Measurements from ENCODE around the gene RBKS.

DNA sequence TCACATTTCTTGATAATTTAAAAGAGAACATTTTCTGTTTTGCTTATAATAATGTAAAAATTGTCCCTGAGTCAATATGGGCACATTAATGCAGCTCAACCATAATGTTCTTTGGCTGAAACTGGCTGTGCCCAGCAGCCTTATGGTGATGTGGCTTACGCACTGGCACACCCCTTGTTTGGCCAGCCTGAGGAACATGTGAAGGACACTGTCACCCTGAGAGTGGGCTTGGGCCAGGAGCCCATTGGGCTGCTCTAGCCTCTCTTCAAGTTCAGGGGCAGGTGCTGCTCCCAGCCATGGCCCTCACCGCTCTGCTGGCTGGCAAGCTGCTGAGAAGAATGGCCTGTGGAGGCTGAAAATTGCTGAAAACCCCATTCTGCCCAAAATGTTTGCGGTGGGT, 81.2 kb downstream of the RBKS start:
- TF ChIP-seq, protein P1, sequence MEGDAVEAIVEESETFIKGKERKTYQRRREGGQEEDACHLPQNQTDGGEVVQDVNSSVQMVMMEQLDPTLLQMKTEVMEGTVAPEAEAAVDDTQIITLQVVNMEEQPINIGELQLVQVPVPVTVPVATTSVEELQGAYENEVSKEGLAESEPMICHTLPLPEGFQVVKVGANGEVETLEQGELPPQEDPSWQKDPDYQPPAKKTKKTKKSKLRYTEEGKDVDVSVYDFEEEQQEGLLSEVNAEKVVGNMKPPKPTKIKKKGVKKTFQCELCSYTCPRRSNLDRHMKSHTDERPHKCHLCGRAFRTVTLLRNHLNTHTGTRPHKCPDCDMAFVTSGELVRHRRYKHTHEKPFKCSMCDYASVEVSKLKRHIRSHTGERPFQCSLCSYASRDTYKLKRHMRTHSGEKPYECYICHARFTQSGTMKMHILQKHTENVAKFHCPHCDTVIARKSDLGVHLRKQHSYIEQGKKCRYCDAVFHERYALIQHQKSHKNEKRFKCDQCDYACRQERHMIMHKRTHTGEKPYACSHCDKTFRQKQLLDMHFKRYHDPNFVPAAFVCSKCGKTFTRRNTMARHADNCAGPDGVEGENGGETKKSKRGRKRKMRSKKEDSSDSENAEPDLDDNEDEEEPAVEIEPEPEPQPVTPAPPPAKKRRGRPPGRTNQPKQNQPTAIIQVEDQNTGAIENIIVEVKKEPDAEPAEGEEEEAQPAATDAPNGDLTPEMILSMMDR (IDR thresholded peaks at IDR 0.05; ENCODE audit: insufficient read depth, low read depth, low read length): no peak
- no peak for TF ChIP-seq EZH2 (IDR thresholded peaks at IDR 0.05; ENCODE audit: insufficient read depth, low read length)

All from astrocyte (in vitro differentiated cells and primary cell).